CD14-positive monocyte (primary cell): ENCODE results near the gene IER2. TPM values are rescaled to one million over a fixed set of nuclear protein-coding genes. Genes with fewer than 3 reads are reported as not detected.

Experiments used
- DNase-seq, 3 donors: peaks; one replicate each; pipeline ENCODE4 v3.0.0-alpha.2; 2011 to 2022
- H2AFZ ChIP-seq: 2 replicates; pipeline ENCODE4 v1.6.0; 2012; ENCODE audit warnings: mild to moderate bottlenecking, low read depth, low read length, inconsistent platforms; ENCODE audit not compliant: insufficient read depth, poor library complexity, severe bottlenecking
- H3K27ac ChIP-seq, 2 donors: 1 replicate in 1 of 2; 2 replicates in 1 of 2; pipeline ENCODE4 v1.5.1; 2012 to 2013; ENCODE audit warnings: low read length in 2 of 2, control low read depth in 1 of 2, inconsistent platforms in 1 of 2, low read depth in 1 of 2, mild to moderate bottlenecking in 1 of 2
- H3K27me3 ChIP-seq, 2 donors: one replicate each; pipeline versions ENCODE4 v1.6.0 to v1.6.1; 2011 to 2013; ENCODE audit warnings: low read length in 2 of 2; ENCODE audit not compliant: control insufficient read depth in 2 of 2, insufficient read depth in 2 of 2
- H3K36me3 ChIP-seq, 2 donors: replicated peaks in 1 of 2; 1 replicate in 1 of 2; 2 replicates in 1 of 2; pipeline versions ENCODE4 v1.5.1 to v1.6.1; 2012 to 2013; ENCODE audit warnings: low read length in 2 of 2, control low read depth in 1 of 2, inconsistent platforms in 1 of 2, mild to moderate bottlenecking in 1 of 2; ENCODE audit not compliant: insufficient read depth in 2 of 2, control insufficient read depth in 1 of 2
- H3K4me1 ChIP-seq, 2 donors: 1 replicate in 1 of 2; 2 replicates in 1 of 2; pipeline versions ENCODE4 v1.5.1 to v1.6.1; 2012 to 2013; ENCODE audit warnings: low read length in 2 of 2, control low read depth in 1 of 2, inconsistent platforms in 1 of 2, mild to moderate bottlenecking in 1 of 2, moderate library complexity in 1 of 2; ENCODE audit not compliant: insufficient read depth in 2 of 2, control insufficient read depth in 1 of 2
- H3K4me2 ChIP-seq: replicated peaks from 2 replicates; pipeline ENCODE3; 2012; ENCODE audit warnings: low read length, moderate library complexity, mild to moderate bottlenecking; ENCODE audit not compliant: poor library complexity, severe bottlenecking; ENCODE audit errors: extremely low read depth
- H3K4me3 ChIP-seq, 3 experiments: fragments of 200-600 bp in 1 of 3; sonication (generic) in 1 of 3; replicated peaks in 1 of 3; 1 replicate in 2 of 3; 2 replicates in 1 of 3; pipeline ENCODE4 v1.5.1; 2011 to 2013; ENCODE audit warnings: low read length in 3 of 3, mild to moderate bottlenecking in 3 of 3, control low read depth in 2 of 3, low read depth in 2 of 3, inconsistent platforms in 1 of 3, moderate library complexity in 1 of 3
- H3K79me2 ChIP-seq: 2 replicates; pipeline ENCODE4 v1.6.0; 2012; ENCODE audit warnings: mild to moderate bottlenecking, control low read depth, inconsistent platforms, low read length, moderate library complexity; ENCODE audit not compliant: insufficient read depth
- H3K9ac ChIP-seq: 2 replicates; pipeline ENCODE4 v1.6.0; 2017; ENCODE audit warnings: low read length, mild to moderate bottlenecking; ENCODE audit not compliant: insufficient read depth, poor library complexity, severe bottlenecking
- H3K9me3 ChIP-seq, 2 donors: replicated peaks in 1 of 2; 1 replicate in 1 of 2; 2 replicates in 1 of 2; pipeline versions ENCODE4 v1.5.1 to v1.6.1; 2012 to 2013; ENCODE audit warnings: low read length in 2 of 2, control low read depth in 1 of 2; ENCODE audit not compliant: control insufficient read depth in 1 of 2, insufficient read depth in 1 of 2
- H4K20me1 ChIP-seq: 2 replicates; pipeline ENCODE4 v1.6.0; 2012; ENCODE audit warnings: mild to moderate bottlenecking, low read length, control low read depth, moderate library complexity; ENCODE audit not compliant: insufficient read depth
- H3K27ac Mint-ChIP-seq, 7 donors: one replicate each; pipeline ENCODE4 v1.8.0; 2020; ENCODE audit warnings: mild to moderate bottlenecking in 7 of 7, mixed read lengths in 7 of 7, moderate library complexity in 6 of 7, inconsistent platforms in 2 of 7
- H3K27me3 Mint-ChIP-seq, 3 donors: one replicate each; pipeline ENCODE4 v1.8.0; 2021 to 2022; ENCODE audit warnings: low read depth in 3 of 3, mild to moderate bottlenecking in 3 of 3, mixed read lengths in 3 of 3, moderate library complexity in 3 of 3, inconsistent platforms in 1 of 3
- H3K36me3 Mint-ChIP-seq, 2 donors: one replicate each; pipeline ENCODE4 v1.8.0; 2020; ENCODE audit warnings: mixed read lengths in 2 of 2, inconsistent platforms in 1 of 2, mild to moderate bottlenecking in 1 of 2
- H3K4me1 Mint-ChIP-seq: one replicate; pipeline ENCODE4 v1.8.0; 2020; ENCODE audit warnings: mild to moderate bottlenecking, mixed read lengths
- H3K4me3 Mint-ChIP-seq, 2 donors: one replicate each; pipeline ENCODE4 v1.8.0; 2020; ENCODE audit warnings: mild to moderate bottlenecking in 2 of 2, mixed read lengths in 2 of 2, moderate library complexity in 1 of 2
- H3K9me3 Mint-ChIP-seq, 7 donors: one replicate each; pipeline ENCODE4 v1.8.0; 2020 to 2022; ENCODE audit warnings: mixed read lengths in 7 of 7, mild to moderate bottlenecking in 6 of 7, moderate library complexity in 6 of 7, inconsistent platforms in 2 of 7
- CTCF ChIP-seq: fragments of 200-600 bp; IDR thresholded peaks from one replicate; pipeline ENCODE4 v1.8.0; 2022; ENCODE audit warnings: antibody characterized with exemption, mild to moderate bottlenecking
- WGBS: methylation state at CpG from one replicate; pipeline ENCODE4 v1.1.5; 2013; ENCODE audit warnings: missing lambda C conversion rate; ENCODE audit not compliant: insufficient coverage; 5-methylcytosine and 5-hydroxymethylcytosine counted together
- intact Hi-C, 2 donors: fragments of 100-400 bp; cut with micrococcal nuclease; formaldehyde crosslinking; loops; one replicate each; pipeline versions ENCODE4 v1.15.0 to v1.15.1; 2023
- polyA plus RNA-seq, 3 donors: library from polyadenylated mRNA; depleted of rRNA in 1 of 3; unstranded in 2 of 3; stranded (reverse) in 1 of 3; fragments of 300-500 nt in 2 of 3; fragments of >200 nt in 1 of 3; fragmentation: Illumina TruSeq in 2 of 3; gene quantifications; 1 replicate in 2 of 3; 2 replicates in 1 of 3; pipeline ENCODE4 v1.2.3, GENCODE V29; 2012 to 2021

IER2 gene
- polyA plus RNA-seq, 3 donors = 355 to 804 (median 601) TPM

GRCh38 chr19:13101590-13102415 is 48.4 kb upstream of the IER2 start:
- Histone ChIP-seq H3K4me3 (peak overlapping the region; percentile 51 to 92 (median 84)), H3K4me1 (peaks cover 65 to 85% of the 10 kb centered on the region in 2 donors), H3K27ac (peak overlapping the region; percentile 90 to 98), H2AFZ (no peak overlapping the region), H3K27me3 (no peaks in the 10 kb centered on the region), H3K9ac (peak overlapping the region; percentile 86), H4K20me1 (peaks cover 27% of the 10 kb centered on the region), H3K4me2 (peak overlapping the region; percentile 100), H3K36me3 (peaks cover 3 to 11% of the 10 kb centered on the region in 2 donors), H3K9me3 (no peaks in the 10 kb centered on the region), H3K79me2 (peaks cover 79% of the 10 kb centered on the region)
- H3K4me1 Mint-ChIP-seq = peaks cover 59% of the 10 kb centered on the region
- peaks cover 0 to 1% (median 1%) of the 10 kb centered on the region in 3 donors for H3K27me3 Mint-ChIP-seq
- H3K9me3 Mint-ChIP-seq = no peaks in the 10 kb centered on the region
- 1% methylated on average over 6 of the region's 7 CpGs for WGBS
- peak overlapping the region; percentile 87 to 97 for H3K4me3 Mint-ChIP-seq
- intact Hi-C loops = loop anchor here (5.0 kb wide), 1 partner anchor 50 kb away; the partner anchor contains the start of genes IER2 (in 2 of the 2) and STX10 (in 2 of the 2)
- H3K27ac Mint-ChIP-seq = peak overlapping the region; percentile 90 to 93 (median 92)
- peaks cover 7 to 9% of the 10 kb centered on the region in 2 donors for H3K36me3 Mint-ChIP-seq
- TF ChIP-seq CTCF = peak; percentile 10
- DNase-seq = no peak

- intact Hi-C loops = loop anchor here (5.0 kb wide), 1 partner anchor 50 kb away; the partner anchor contains the start of genes IER2 (in 2 of the 2) and STX10 (in 2 of the 2)
- H3K9me3 ChIP-seq = no peaks in the 10 kb centered on the region
- WGBS = under 1% methylated on average over 7 of the region's 7 CpGs
- peak overlapping the region; percentile 100 for H3K4me2 ChIP-seq
- Mint-ChIP-seq H3K4me1 (peaks cover 55% of the 10 kb centered on the region), H3K27ac (peak overlapping the region; percentile 89 to 93 (median 92)), H3K27me3 (peaks cover 0 to 1% (median 1%) of the 10 kb centered on the region in 3 donors), H3K9me3 (no peaks in the 10 kb centered on the region), H3K36me3 (peaks cover 8 to 12% of the 10 kb centered on the region in 2 donors), H3K4me3 (peak overlapping the region; percentile 87 to 97)
- peak overlapping the region; percentile 51 to 92 (median 84) for H3K4me3 ChIP-seq
- peaks cover 79% of the 10 kb centered on the region for H3K79me2 ChIP-seq
- no peaks in the 10 kb centered on the region for H3K27me3 ChIP-seq
- peaks cover 27% of the 10 kb centered on the region for H4K20me1 ChIP-seq
- H2AFZ ChIP-seq = peak overlapping the region; percentile 91
- DNase-seq = no peak
- H3K9ac ChIP-seq = peak overlapping the region; percentile 86
- peak overlapping the region; percentile 90 to 98 for H3K27ac ChIP-seq
- peaks cover 65 to 80% of the 10 kb centered on the region in 2 donors for H3K4me1 ChIP-seq
- H3K36me3 ChIP-seq = peaks cover 4 to 12% of the 10 kb centered on the region in 2 donors
- TF ChIP-seq CTCF = no peak
Observed at GRCh38 chr19:13102416-13102665, 47.9 kb upstream of the IER2 start.
